Suprapubic skin (tissue), 3 donors: ENCODE results near the gene EPB41L4B.

Source experiments
- CTCF ChIP-seq, 2 donors: fragments of 200-600 bp in 1 of 2; fragments of 450-650 bp in 1 of 2; sonication (generic) in 1 of 2; IDR thresholded peaks; one replicate each; pipeline ENCODE4 v1.5.1; 2016 to 2019; ENCODE audit warnings: antibody characterized with exemption in 2 of 2, mild to moderate bottlenecking in 1 of 2, moderate library complexity in 1 of 2
- POLR2A ChIP-seq, 2 donors: fragments of 450-650 bp; IDR thresholded peaks; one replicate each; pipeline ENCODE4 v1.6.1; 2017; ENCODE audit warnings: antibody characterized with exemption in 2 of 2, mild to moderate bottlenecking in 2 of 2, moderate library complexity in 2 of 2

GRCh38 chr9:109325089-109325488 lies 4.2 kb upstream of the EPB41L4B start:
- TF ChIP-seq CTCF (IDR thresholded peaks at IDR 0.05): no peak
- TF ChIP-seq POLR2A (IDR thresholded peaks at IDR 0.05): no peak
